Right lobe of liver (tissue), 6 donors: ENCODE measurements around the gene GPR161. TPM values are rescaled to one million over a fixed set of nuclear protein-coding genes. Genes with fewer than 3 reads are reported as not detected.

Source experiments
- ATAC-seq, 4 donors: fragments of 200-7000 bp; cut with Tn5 transposase; one replicate each; pipeline ENCODE4 v1.9.1; 2020; ENCODE audit warnings: mild to moderate bottlenecking in 4 of 4, moderate library complexity in 4 of 4
- DNase-seq, 3 donors: peaks; one replicate each; pipeline ENCODE4 v3.0.0-alpha.2; 2020
- H3K27ac ChIP-seq, 3 donors: fragments of 200-600 bp; one replicate each; pipeline ENCODE4 v1.8.0; 2022
- H3K27me3 ChIP-seq, 2 donors: fragments of 200-600 bp; one replicate each; pipeline ENCODE4 v1.8.0; 2022
- H3K36me3 ChIP-seq, 4 donors: fragments of 200-600 bp; sonication (generic) in 1 of 4; one replicate each; pipeline versions ENCODE4 v1.5.1 to v1.8.0; 2017 to 2022; ENCODE audit warnings: control low read depth in 1 of 4
- H3K4me1 ChIP-seq, 4 donors: fragments of 200-600 bp; sonication (generic) in 1 of 4; one replicate each; pipeline versions ENCODE4 v1.5.1 to v1.8.0; 2017 to 2022; ENCODE audit warnings: control low read depth in 1 of 4
- H3K4me3 ChIP-seq, 3 donors: fragments of 200-600 bp; one replicate each; pipeline ENCODE4 v1.8.0; 2022
- H3K9me3 ChIP-seq, 4 donors: fragments of 200-600 bp; sonication (generic) in 1 of 4; one replicate each; pipeline versions ENCODE4 v1.5.1 to v1.8.0; 2017 to 2022; ENCODE audit warnings: control low read depth in 1 of 4
- POLR2A ChIP-seq: fragments of 450-650 bp; IDR thresholded peaks from one replicate; pipeline ENCODE4 v1.6.1; 2017; ENCODE audit warnings: antibody characterized with exemption, mild to moderate bottlenecking
- WGBS: methylation state at CpG from one replicate; pipeline ENCODE4 v1.1.6; 2018; ENCODE audit warnings: low coverage, low lambda C conversion rate; ENCODE audit not compliant: insufficient coverage; ENCODE audit errors: missing lambda C conversion rate; 5-methylcytosine and 5-hydroxymethylcytosine counted together
- intact Hi-C, 2 donors: fragments of 100-400 bp; cut with DNase I; formaldehyde crosslinking; loops; one replicate each; pipeline versions ENCODE4 v1.11.2 to v1.14.1; 2022
- total RNA-seq, 6 experiments: library from RNA; depleted of rRNA in 2 of 6; stranded (reverse); fragments of >200 nt in 2 of 6; fragmentation: NEBNext Ultra II Directional in 3 of 6; extraction: Animal tissue kit (Norgen Biotek cat#: 25700) in 3 of 6; gene quantifications; one replicate each; pipeline versions ENCODE4 v1.1.0 to v1.2.4, GENCODE V29; 2016 to 2023
- TF ChIP-seq, protein P1 (sequence below), 4 donors: fragments of 200-600 bp in 3 of 4; fragments of 450-650 bp in 1 of 4; IDR thresholded peaks; one replicate each; pipeline versions ENCODE4 v1.5.1 to v1.8.0; 2016 to 2022; ENCODE audit warnings: antibody characterized with exemption in 4 of 4, mild to moderate bottlenecking in 2 of 4
- donor health status: DM: no; HTN: yes; CAD: no.
- donor health status: DM: no; HTN: no; CAD: no.
- donor health status: DM: no; HTN: no; CAD: no.
- donor health status: DM: no; HTN: yes; CAD: no.
- donor health status: DM: no; HTN: yes; CAD: no.

Gene GPR161
- total RNA-seq, 6 experiments from 2014 or later: 0.43 to 1.4 (median 0.48) TPM

DNA sequence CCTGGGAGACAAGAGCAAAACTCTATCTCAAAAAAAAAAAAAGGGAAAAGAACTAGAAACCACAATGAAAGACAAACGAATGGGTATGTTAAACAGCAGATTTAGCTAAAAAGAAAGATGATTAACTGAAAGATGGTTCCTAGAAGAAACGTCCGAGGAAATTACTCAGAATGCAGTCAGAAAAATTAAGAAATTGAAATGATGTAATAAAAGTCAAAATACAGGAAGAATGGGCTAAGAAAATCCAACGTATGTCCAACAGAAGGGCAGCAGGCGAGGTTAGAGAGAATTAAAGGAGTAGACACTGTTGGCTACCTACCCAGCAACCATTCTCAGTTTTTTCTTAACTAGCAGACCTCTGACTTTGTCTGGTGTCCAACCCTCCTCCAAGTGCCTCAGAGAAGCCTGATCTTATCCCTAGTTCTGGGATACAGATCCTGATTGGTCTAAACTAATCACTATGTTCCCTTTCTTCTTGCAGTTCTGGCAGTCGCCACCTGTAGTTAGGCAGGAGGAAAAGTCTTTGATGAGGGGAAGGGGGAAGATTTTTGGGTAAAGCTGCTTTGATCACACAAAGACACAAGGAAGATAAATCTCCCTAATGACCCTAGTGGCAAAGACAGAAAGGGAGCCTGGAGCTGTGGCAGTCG, 25.7 kb downstream of the GPR161 start:
- Histone ChIP-seq H3K4me3 (no peak overlapping the region), H3K27me3 (no peaks in the 10 kb centered on the region), H3K36me3 (no peaks in the 10 kb centered on the region), H3K9me3 (no peaks in the 10 kb centered on the region), H3K4me1 (peaks cover 0 to 8% (median 3%) of the 10 kb centered on the region in 4 donors), H3K27ac (no peak overlapping the region)
- ATAC-seq (no peak), DNase-seq (no peak)
- WGBS: 80% methylated on average over 7 of the region's 7 CpGs
- TF ChIP-seq, protein P1, sequence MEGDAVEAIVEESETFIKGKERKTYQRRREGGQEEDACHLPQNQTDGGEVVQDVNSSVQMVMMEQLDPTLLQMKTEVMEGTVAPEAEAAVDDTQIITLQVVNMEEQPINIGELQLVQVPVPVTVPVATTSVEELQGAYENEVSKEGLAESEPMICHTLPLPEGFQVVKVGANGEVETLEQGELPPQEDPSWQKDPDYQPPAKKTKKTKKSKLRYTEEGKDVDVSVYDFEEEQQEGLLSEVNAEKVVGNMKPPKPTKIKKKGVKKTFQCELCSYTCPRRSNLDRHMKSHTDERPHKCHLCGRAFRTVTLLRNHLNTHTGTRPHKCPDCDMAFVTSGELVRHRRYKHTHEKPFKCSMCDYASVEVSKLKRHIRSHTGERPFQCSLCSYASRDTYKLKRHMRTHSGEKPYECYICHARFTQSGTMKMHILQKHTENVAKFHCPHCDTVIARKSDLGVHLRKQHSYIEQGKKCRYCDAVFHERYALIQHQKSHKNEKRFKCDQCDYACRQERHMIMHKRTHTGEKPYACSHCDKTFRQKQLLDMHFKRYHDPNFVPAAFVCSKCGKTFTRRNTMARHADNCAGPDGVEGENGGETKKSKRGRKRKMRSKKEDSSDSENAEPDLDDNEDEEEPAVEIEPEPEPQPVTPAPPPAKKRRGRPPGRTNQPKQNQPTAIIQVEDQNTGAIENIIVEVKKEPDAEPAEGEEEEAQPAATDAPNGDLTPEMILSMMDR (IDR thresholded peaks at IDR 0.05): no peak
- TF ChIP-seq POLR2A: no peak
- intact Hi-C loops: loop anchor here in 1 of 2 donors (10.0 kb wide), 1 partner anchor 214 kb away; no protein-coding TSS in a partner anchor

DNA sequence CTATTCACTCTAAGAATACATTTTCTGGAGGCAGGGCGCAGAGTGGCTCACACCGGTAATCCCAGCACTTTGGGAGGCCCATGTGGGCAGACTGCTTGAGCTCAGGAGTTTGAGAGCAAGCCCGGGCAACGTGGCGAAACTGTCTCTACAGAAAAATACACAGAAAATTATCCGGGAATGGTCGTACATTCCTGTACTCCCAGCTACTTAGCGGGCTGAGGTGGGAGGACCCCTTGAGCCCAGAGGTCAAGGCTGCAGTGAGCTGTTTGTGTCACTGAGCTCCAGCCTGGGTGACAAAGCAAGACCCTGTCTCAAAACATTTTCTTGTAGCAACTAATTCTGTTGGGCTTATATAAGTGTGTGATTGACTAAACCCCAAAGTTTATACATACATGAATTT, 30.5 kb downstream of the GPR161 start:
- DNase-seq (no peak), ATAC-seq (no peak)
- H3K36me3 ChIP-seq: no peaks in the 10 kb centered on the region
- no peak overlapping the region for H3K27ac ChIP-seq
- 83% methylated on average over 3 of the region's 8 CpGs for WGBS
- H3K9me3 ChIP-seq: no peaks in the 10 kb centered on the region
- peaks cover 0 to 8% (median 3%) of the 10 kb centered on the region in 4 donors for H3K4me1 ChIP-seq
- no peak for TF ChIP-seq POLR2A
- intact Hi-C loops: no loop called here
- no peaks in the 10 kb centered on the region for H3K27me3 ChIP-seq
- H3K4me3 ChIP-seq: no peak overlapping the region

DNA sequence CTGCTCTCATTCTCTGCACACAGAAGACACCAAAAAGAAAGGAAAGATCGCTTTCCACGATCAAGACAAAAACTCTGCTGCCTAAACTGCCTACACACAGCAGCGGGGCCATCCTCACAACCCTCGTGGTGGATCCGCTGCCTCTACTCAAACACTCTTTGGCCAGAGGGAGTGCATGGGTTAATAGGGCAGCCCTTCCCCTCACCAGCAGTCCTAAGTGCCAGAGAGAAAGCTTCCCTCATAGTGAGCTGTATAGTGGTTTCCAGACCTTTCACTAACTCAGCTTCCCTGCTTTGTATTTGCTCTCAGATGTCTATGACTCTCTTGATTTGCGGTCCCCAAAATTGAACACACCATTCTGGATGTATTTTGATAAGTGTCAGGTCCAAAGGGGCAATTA, 30.9 kb downstream of the GPR161 start:
- no peaks in the 10 kb centered on the region for H3K36me3 ChIP-seq
- 85% methylated on average over 6 of the region's 6 CpGs for WGBS
- ATAC-seq: no peak

DNA sequence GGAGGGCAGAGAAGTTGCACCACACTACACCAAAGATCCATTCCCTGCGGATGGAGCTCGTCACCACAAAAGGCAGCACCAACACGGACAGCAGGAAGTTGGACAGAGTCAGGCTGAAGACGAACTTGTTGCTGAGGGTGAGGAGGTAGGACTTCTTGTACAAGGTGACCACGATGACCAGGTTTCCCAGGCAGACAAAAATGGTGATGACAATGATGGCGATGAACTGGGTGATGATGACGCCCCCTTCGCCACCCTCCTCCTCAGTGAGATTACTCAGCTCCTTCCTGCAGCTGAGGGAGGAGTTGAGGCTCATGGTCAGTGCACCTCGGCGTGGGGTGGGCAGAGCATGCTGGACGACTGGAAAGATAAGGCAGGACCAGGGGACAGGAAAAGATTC, 32.2 kb downstream of the GPR161 start:
- ATAC-seq (no peak), DNase-seq (no peak)
- Histone ChIP-seq H3K9me3 (no peaks in the 10 kb centered on the region), H3K36me3 (no peaks in the 10 kb centered on the region), H3K27me3 (no peaks in the 10 kb centered on the region), H3K27ac (no peak overlapping the region), H3K4me1 (peaks cover 0 to 8% (median 3%) of the 10 kb centered on the region in 4 donors), H3K4me3 (no peak overlapping the region)
- TF ChIP-seq POLR2A: no peak
- TF ChIP-seq, protein P1 (IDR thresholded peaks at IDR 0.05): no peak
- intact Hi-C loops: no loop called here
- WGBS: 74% methylated on average over 8 of the region's 11 CpGs

More for the DNA sequence above, 30.9 kb downstream of the GPR161 start:
- DNase-seq: no peak
- peaks cover 0 to 8% (median 3%) of the 10 kb centered on the region in 4 donors for H3K4me1 ChIP-seq
- TF ChIP-seq, protein P1 (IDR thresholded peaks at IDR 0.05): no peak
- TF ChIP-seq POLR2A: no peak
- H3K9me3 ChIP-seq: no peaks in the 10 kb centered on the region
- no peak overlapping the region for H3K27ac ChIP-seq
- intact Hi-C loops: no loop called here
- no peak overlapping the region for H3K4me3 ChIP-seq
- no peaks in the 10 kb centered on the region for H3K27me3 ChIP-seq

DNA sequence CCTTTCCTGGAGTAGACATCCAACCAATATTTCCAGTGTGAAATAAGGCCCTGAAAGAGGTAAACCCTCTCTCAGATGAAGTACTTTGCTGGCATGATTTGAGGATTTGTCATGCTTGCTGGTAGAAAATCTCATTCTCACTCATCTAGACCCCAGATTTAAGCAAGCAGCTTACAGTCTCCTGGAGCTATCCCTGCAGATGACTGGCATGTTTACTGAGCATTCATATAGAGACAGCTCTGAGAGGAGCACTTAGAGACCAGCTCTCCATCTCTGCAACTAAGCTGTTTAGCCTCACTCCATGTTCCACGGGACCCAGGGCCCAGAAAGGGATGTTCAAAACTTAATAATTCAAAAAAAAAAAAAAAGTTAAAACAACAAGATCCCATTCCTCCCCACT, 34.2 kb downstream of the GPR161 start:
- Histone ChIP-seq H3K36me3 (no peaks in the 10 kb centered on the region), H3K27me3 (no peaks in the 10 kb centered on the region), H3K9me3 (no peaks in the 10 kb centered on the region), H3K27ac (no peak overlapping the region), H3K4me3 (no peak overlapping the region), H3K4me1 (peaks cover 0 to 8% (median 3%) of the 10 kb centered on the region in 4 donors)
- ATAC-seq (no peak), DNase-seq (no peak)
- TF ChIP-seq, protein P1 (IDR thresholded peaks at IDR 0.05): no peak
- no peak for TF ChIP-seq POLR2A
- 60% methylated on average over 1 of the region's 1 CpG for WGBS
- intact Hi-C loops: no loop called here
